Femur (tissue), 1 donor: ENCODE results near the gene MYO9A.

Experiments used
- DNase-seq: peaks from one replicate; pipeline ENCODE4 v3.0.0-alpha.2; 2017

The MYO9A gene

GRCh38 chr15:71804695-71805470, 313.1 kb downstream of the MYO9A start:
- no peak for DNase-seq

GRCh38 chr15:71804226-71804625, 313.7 kb downstream of the MYO9A start:
- no peak for DNase-seq

GRCh38 chr15:71802770-71803169, 315.2 kb downstream of the MYO9A start:
- DNase-seq: no peak

GRCh38 chr15:71801935-71802655, 315.9 kb downstream of the MYO9A start:
- no peak for DNase-seq

- DNase-seq: peak; percentile 82
Measured at GRCh38 chr15:71800835-71801745, 316.9 kb downstream of the MYO9A start.

- no peak for DNase-seq
Measured at GRCh38 chr15:71800190-71800589, 317.8 kb downstream of the MYO9A start.

GRCh38 chr15:71798641-71799040, 319.3 kb downstream of the MYO9A start:
- no peak for DNase-seq

GRCh38 chr15:71792521-71792920, 325.4 kb downstream of the MYO9A start:
- DNase-seq: no peak

- no peak for DNase-seq
Measured at GRCh38 chr15:71791975-71792374, 326.0 kb downstream of the MYO9A start.

GRCh38 chr15:71790081-71790480, 327.9 kb downstream of the MYO9A start:
- DNase-seq: no peak

- no peak for DNase-seq
Measured at GRCh38 chr15:71789616-71790015, 328.3 kb downstream of the MYO9A start.

GRCh38 chr15:71788646-71789579, 329.0 kb downstream of the MYO9A start:
- no peak for DNase-seq

GRCh38 chr15:71786673-71787072, 331.3 kb downstream of the MYO9A start:
- DNase-seq: no peak

- DNase-seq: no peak
Measured at GRCh38 chr15:71785996-71786395, 332.0 kb downstream of the MYO9A start.

- no peak for DNase-seq
Measured at GRCh38 chr15:71784719-71785118, 333.2 kb downstream of the MYO9A start.

- no peak for DNase-seq
Measured at GRCh38 chr15:71782422-71783165, 335.4 kb downstream of the MYO9A start.

GRCh38 chr15:71781965-71782265, 336.0 kb downstream of the MYO9A start:
- no peak for DNase-seq

GRCh38 chr15:71781179-71781964, 336.6 kb downstream of the MYO9A start:
- no peak for DNase-seq

- no peak for DNase-seq
Measured at GRCh38 chr15:71780115-71780976, 337.6 kb downstream of the MYO9A start.
